Measurements from ENCODE around the gene ARMS2. TPM values are rescaled to one million over a fixed set of nuclear protein-coding genes. Genes with fewer than 3 reads are reported as not detected.
A peak's percentile ranks its signal among the peaks of the same experiment; 100 is the strongest.

Gene ARMS2
- not detected in 2 replicates for total RNA-seq (ENCODE audit: low replicate concordance)

- no peak within 1 kb of the TSS for H3K4me3 ChIP-seq (ENCODE audit: low read depth, low read length)
- DNase-seq (ENCODE audit: low read depth) = no peak
- TF ChIP-seq, protein P1, sequence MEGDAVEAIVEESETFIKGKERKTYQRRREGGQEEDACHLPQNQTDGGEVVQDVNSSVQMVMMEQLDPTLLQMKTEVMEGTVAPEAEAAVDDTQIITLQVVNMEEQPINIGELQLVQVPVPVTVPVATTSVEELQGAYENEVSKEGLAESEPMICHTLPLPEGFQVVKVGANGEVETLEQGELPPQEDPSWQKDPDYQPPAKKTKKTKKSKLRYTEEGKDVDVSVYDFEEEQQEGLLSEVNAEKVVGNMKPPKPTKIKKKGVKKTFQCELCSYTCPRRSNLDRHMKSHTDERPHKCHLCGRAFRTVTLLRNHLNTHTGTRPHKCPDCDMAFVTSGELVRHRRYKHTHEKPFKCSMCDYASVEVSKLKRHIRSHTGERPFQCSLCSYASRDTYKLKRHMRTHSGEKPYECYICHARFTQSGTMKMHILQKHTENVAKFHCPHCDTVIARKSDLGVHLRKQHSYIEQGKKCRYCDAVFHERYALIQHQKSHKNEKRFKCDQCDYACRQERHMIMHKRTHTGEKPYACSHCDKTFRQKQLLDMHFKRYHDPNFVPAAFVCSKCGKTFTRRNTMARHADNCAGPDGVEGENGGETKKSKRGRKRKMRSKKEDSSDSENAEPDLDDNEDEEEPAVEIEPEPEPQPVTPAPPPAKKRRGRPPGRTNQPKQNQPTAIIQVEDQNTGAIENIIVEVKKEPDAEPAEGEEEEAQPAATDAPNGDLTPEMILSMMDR (IDR thresholded peaks at IDR 0.05; ENCODE audit: insufficient read depth, low read length) = no peak
Observed at GRCh38 chr10:122454603-122455080, at the start of gene ARMS2. ARMS2 (plus strand) TSS chr10:122454653; CDS start chr10:122454728, 75 bp downstream.

DNA sequence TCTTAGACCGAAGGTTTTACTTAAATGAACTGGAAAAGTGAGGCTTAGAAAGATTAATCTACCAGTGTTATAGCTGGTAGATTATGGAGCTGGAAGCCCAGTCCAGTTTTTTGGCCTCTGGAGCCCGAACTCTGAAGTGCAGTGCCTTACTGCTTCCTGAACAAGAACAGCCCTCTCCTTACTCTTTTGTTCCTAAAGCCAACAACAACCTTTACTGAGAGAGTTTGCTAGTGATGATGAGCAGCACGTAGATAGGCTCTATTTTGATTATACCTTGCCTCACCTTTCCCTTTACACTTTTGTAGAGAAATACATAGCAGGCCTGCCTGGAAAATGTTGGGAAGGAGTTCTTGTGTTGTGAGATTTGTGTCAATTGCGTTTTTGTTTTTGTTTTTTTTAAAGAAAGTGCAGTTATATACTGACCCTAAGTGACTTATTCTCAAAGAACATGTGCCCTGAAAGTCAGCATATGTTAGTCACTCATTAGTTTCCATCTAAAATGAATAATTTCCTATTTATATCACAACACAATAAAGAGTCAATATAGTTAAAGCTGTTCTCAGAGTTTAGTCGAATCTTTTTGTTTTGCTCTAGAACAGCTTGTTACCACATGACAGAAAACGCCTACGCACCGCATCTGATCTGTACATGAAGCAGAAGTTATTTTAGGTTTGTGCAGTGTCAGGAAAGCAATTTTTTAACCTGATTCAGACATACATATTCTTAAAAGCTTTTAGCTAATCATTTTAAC is 46.9 kb upstream of the ARMS2 start:
- no peak overlapping the region for H3K4me3 ChIP-seq (ENCODE audit: low read depth, low read length)
- DNase-seq (ENCODE audit: low read depth) = no peak

DNA sequence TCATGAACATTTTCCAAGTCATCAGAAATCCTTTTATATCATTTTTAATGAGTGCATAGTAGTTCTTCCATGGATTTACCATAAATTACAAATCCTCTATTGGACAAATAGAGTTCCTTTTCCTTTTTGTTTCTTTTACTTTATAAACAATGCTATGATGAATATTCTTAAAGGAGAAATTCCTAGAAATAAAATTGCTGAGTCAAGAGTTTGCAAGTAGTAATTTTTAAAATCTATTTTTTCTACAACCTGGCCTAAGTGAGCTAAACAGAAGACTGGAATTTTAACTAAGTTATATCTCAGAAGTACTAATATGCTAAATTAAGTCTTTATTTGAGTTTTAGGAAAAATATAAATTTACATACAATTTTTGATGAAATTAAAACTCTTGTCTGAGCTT is 41.1 kb upstream of the ARMS2 start:
- no peak overlapping the region for H3K4me3 ChIP-seq (ENCODE audit: low read depth, low read length)
- TF ChIP-seq, protein P1 (IDR thresholded peaks at IDR 0.05; ENCODE audit: insufficient read depth, low read length) = no peak
- DNase-seq (ENCODE audit: low read depth) = no peak

More for the DNA sequence above, 46.9 kb upstream of the ARMS2 start:
- TF ChIP-seq, protein P1 (IDR thresholded peaks at IDR 0.05; ENCODE audit: insufficient read depth, low read length) = no peak

GRCh38 chr10:122417667-122418066 is 36.8 kb upstream of the ARMS2 start:
- peak; percentile 66 for DNase-seq (ENCODE audit: low read depth)
- no peak overlapping the region for H3K4me3 ChIP-seq (ENCODE audit: low read depth, low read length)
- TF ChIP-seq, protein P1 (IDR thresholded peaks at IDR 0.05; ENCODE audit: insufficient read depth, low read length) = no peak

GRCh38 chr10:122419016-122419415 is 35.4 kb upstream of the ARMS2 start:
- TF ChIP-seq, protein P1 (IDR thresholded peaks at IDR 0.05; ENCODE audit: insufficient read depth, low read length) = no peak
- DNase-seq (ENCODE audit: low read depth) = no peak
- no peak overlapping the region for H3K4me3 ChIP-seq (ENCODE audit: low read depth, low read length)

GRCh38 chr10:122419876-122420623 is 34.4 kb upstream of the ARMS2 start:
- DNase-seq (ENCODE audit: low read depth) = peak; percentile 95
- TF ChIP-seq, protein P1 (IDR thresholded peaks at IDR 0.05; ENCODE audit: insufficient read depth, low read length) = no peak
- H3K4me3 ChIP-seq (ENCODE audit: low read depth, low read length) = no peak overlapping the region
